SH-SY5Y (cell line): ENCODE results near the gene RAG1.

Source experiments
- GATA2 ChIP-seq: IDR thresholded peaks from 2 replicates; pipeline ENCODE4 v1.6.1; 2011; ENCODE audit warnings: mild to moderate bottlenecking, low read depth, low read length
- GATA3 ChIP-seq: IDR thresholded peaks from 2 replicates; pipeline ENCODE4 v1.6.1; 2011; ENCODE audit warnings: low read depth, mild to moderate bottlenecking, low read length, moderate library complexity

DNA sequence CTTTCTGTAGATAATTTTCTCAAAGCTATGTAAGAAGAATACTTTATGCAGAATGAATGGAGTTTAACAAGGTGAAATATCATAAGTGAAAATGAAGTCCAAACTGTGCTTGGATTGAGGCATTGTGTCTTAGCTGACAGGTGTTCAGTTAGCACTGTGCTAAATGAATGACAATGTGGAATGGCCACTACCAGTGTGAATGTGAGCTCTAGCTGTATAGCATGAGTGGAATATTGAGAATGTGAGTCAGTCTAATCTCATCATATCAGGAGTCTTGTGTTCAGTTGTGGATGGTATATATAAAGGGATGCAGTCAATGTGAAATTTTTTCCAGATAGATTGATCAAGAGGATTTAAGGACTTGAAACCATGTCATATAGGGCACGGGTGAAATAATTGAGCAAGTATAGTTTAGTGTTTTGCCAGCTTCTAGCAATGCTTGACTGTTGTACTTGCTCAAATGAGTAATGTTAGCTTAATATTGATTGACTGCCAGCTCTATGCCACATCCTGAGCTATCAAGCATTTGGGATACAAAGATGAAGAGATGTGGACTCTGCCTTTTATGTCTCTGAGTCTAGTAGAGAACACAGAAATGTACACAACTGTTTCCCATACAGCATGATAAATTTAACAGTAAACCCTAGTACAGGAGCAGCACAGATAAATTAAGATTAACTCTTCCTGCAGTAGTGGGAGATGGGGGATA lies 40.8 kb downstream of the RAG1 start:
- TF ChIP-seq GATA3 (no peak), GATA2 (no peak)
